ENCODE data around the gene THAP7.

DNA sequence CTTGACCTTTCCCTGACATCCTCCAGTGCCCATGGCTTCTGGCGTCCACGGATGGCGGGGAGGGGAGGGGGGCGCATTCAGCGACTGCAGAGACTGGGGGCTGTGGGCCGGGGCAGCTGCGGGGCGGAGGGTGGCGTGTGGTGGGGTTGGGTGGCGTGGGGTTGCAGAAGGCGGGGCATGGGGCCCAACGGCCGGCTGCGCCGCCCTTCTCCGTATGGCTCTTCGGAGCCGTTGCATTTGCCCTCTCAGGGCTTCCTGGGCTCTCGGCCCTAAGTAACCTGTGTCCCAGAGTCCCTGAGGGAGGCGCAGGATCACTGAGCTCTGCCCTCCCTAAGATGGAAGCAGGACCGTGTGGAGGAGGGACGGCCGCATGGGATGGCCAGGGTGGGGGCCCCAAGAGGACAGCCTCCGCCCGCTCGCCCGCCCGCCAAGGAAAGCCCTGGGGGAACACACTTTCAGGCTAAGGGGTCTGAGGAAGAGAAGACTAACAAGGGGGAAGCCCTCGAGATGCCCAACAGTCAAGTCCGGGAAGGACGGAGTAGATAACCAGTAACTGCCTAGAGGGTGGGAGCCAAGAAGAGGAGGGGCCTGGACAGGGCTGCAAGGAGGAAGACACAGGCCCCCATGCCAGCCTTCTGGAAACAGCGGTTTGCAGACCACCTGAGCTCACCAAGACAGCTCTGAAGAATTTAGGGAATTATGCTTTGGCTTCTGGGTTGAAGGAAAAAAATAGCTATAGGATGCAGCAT lies 44.1 kb downstream of the THAP7 start:
- TF ChIP-seq POLR2A (IDR thresholded peaks at IDR 0.05) (no peak), EP300 (IDR thresholded peaks at IDR 0.05) (no peak)
